HUES48 (cell line): ENCODE measurements around the gene TRDMT1.

ENCODE experiments used
- H3K27ac ChIP-seq: one replicate; pipeline ENCODE4 v1.7.0; 2013; ENCODE audit warnings: low read depth, low read length, inconsistent platforms
- H3K27me3 ChIP-seq: 2 replicates; pipeline ENCODE4 v1.6.1; 2013; ENCODE audit warnings: mild to moderate bottlenecking, low read length; ENCODE audit not compliant: control insufficient read depth, insufficient read depth
- H3K36me3 ChIP-seq: 2 replicates; pipeline ENCODE4 v1.6.1; 2013; ENCODE audit warnings: low read length; ENCODE audit not compliant: control insufficient read depth, insufficient read depth
- H3K4me1 ChIP-seq: 2 replicates; pipeline ENCODE4 v1.6.1; 2013; ENCODE audit warnings: mild to moderate bottlenecking, low read length; ENCODE audit not compliant: control insufficient read depth, insufficient read depth
- H3K4me3 ChIP-seq: 2 replicates; pipeline ENCODE4 v1.5.1; 2013; ENCODE audit warnings: mild to moderate bottlenecking, low read depth, low read length
- H3K9ac ChIP-seq: 2 replicates; pipeline ENCODE4 v1.6.1; 2013; ENCODE audit warnings: mild to moderate bottlenecking, low read depth, low read length, moderate library complexity
- H3K9me3 ChIP-seq: 2 replicates; pipeline ENCODE4 v1.6.1; 2013; ENCODE audit warnings: low read length; ENCODE audit not compliant: control insufficient read depth, insufficient read depth

The TRDMT1 gene

DNA sequence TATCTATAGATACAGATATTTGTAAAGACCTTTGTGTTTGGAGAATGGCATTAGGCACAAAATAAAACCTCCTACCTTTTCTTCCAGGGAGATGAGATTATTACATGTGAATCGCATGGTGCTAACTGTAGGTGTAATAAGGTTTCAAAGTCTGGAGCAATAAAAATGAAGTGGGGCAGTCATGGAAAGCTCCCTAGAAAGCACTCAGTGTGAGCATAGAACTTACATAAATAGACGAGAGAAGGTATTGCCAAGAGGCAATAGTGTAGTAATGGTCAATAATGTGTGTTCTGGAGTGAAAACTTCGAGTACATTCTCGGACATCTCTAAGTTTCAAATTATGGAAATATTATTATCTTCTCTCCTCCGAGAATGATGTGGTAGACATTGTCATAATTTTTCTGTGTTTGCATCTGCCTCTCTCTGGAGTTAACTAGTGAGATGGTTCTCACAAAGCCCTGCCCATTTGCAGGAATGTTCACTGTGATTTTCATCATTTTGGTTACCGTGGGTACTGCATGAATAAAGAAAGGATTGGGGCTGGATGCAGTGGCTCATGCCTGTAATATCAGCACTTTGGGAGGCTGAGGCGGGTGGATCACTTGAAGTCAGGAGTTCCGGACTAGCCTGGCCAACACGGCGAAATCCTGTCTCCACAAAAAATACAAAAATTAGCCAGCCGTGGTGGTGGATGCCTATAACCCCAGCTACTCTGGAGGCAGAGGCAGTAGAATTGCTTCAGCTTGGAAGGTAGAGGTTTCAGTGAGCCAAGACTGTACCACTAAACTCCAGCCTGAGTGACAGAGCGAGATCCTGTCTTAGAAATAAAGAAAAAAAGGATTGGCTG is 37.2 kb upstream of the TRDMT1 start:
- no peak overlapping the region for H3K9ac ChIP-seq
- peaks cover 3% of the 10 kb centered on the region; the same call in 1 of the 2 replicates for H3K9me3 ChIP-seq
- H3K4me3 ChIP-seq, result no peak overlapping the region
- peaks cover 43% of the 10 kb centered on the region for H3K36me3 ChIP-seq
- H3K27me3 ChIP-seq, result no peaks in the 10 kb centered on the region
- H3K27ac ChIP-seq, result no peak overlapping the region
- no peaks in the 10 kb centered on the region for H3K4me1 ChIP-seq

DNA sequence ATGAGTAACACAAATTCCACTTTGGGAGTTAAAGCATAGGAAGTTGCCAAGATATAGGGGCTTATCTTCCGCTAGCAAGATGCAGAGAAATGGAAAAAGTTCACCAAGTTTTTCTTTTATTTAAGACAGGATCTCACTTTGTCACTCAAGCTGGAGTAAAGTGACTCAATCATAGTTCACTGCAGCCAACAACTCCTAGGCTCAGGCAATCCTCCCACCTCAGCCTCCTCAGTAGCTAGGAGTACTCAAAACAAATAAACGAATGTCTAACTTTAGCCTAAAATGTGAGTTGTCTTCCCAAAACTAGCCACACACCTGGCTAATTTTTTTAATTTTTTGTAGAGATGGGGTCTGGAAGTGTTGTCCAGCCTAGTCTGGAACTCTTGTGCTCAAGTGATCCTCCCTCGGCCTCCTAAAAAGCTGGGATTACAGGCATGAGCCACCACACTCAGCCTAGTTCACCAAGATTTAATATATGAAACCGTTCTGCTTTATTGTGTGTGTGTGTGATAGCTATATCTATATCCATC is 36.5 kb upstream of the TRDMT1 start:
- Histone ChIP-seq H3K9ac (no peak overlapping the region), H3K4me1 (no peaks in the 10 kb centered on the region), H3K9me3 (peaks cover 3% of the 10 kb centered on the region; the same call in 1 of the 2 replicates), H3K4me3 (no peak overlapping the region), H3K36me3 (peaks cover 50% of the 10 kb centered on the region), H3K27me3 (no peaks in the 10 kb centered on the region), H3K27ac (no peak overlapping the region)

GRCh38 chr10:17237149-17237527 is 35.7 kb upstream of the TRDMT1 start:
- no peaks in the 10 kb centered on the region for H3K27me3 ChIP-seq
- H3K9ac ChIP-seq, result no peak overlapping the region
- peaks cover 59% of the 10 kb centered on the region for H3K36me3 ChIP-seq
- H3K9me3 ChIP-seq, result peaks cover 3% of the 10 kb centered on the region; the same call in 1 of the 2 replicates
- H3K4me3 ChIP-seq, result no peak overlapping the region
- H3K27ac ChIP-seq, result no peak overlapping the region
- H3K4me1 ChIP-seq, result no peaks in the 10 kb centered on the region

DNA sequence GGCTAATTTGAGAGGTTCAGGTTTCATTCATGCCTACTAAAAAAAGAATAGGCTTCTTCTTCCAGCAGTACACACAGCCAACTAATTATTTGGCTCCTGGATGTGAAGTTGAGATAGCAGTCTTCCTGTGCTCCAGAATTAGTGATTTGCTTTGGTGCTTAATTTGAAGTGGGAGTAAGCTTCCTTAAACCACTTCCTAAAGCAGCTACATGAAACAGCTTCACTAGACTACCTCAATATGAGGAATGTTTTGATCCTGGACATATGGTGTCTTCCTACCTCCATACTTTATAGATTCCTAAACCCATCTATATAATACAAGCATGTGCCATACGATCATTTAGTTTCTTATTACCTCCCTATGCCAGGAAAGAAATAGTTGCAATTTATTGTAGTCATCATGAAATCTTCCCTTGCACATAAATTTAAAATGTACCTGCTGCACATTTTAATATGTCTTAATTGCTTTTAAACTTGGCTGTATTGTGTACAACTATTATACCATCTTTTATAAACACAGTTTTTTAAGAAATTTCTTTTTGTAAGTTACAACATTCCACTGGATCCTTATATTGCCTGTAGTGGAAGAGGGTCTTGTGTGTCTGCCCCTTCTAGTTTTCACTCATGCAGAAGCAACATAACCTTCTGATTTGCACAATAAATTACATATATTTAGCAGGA is 35.1 kb upstream of the TRDMT1 start:
- H3K4me1 ChIP-seq, result no peaks in the 10 kb centered on the region
- H3K9ac ChIP-seq, result no peak overlapping the region
- H3K27me3 ChIP-seq, result no peaks in the 10 kb centered on the region
- H3K9me3 ChIP-seq, result no peaks in the 10 kb centered on the region
- H3K27ac ChIP-seq, result no peak overlapping the region
- peaks cover 64% of the 10 kb centered on the region for H3K36me3 ChIP-seq
- no peak overlapping the region for H3K4me3 ChIP-seq

GRCh38 chr10:17235136-17235535 is 33.7 kb upstream of the TRDMT1 start:
- Histone ChIP-seq H3K9me3 (no peaks in the 10 kb centered on the region), H3K4me1 (0 out of 2 replicates have a peak, but pooled peaks cover 3% of the 10 kb centered on the region), H3K27ac (no peak overlapping the region), H3K36me3 (peaks cover 72% of the 10 kb centered on the region), H3K9ac (no peak overlapping the region), H3K27me3 (no peaks in the 10 kb centered on the region), H3K4me3 (no peak overlapping the region)

DNA sequence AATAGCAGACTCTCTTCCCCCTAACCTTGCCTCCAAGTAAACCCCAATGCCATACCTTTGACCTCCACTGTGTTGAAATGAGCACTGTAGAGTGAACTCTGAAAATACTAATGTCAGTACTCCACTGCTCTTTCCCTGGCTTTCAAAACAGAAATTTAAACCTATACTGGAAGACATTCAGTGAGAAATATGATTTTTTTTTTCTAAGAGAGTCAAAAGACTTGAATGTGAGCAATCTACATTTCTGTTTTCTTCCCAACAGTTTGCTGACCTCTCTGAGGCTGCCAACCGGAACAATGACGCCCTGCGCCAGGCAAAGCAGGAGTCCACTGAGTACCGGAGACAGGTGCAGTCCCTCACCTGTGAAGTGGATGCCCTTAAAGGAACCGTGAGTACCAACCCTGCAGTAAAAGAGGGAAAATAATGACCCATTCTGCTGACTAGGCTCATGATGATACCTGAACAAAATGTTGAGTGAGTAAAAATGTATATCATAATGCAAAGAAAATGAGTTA is 33.0 kb upstream of the TRDMT1 start:
- Histone ChIP-seq H3K36me3 (peaks cover 72% of the 10 kb centered on the region), H3K9me3 (no peaks in the 10 kb centered on the region), H3K4me3 (no peak overlapping the region), H3K4me1 (0 out of 2 replicates have a peak, but pooled peaks cover 3% of the 10 kb centered on the region), H3K27me3 (peaks cover 2% of the 10 kb centered on the region; the same call in 1 of the 2 replicates), H3K27ac (no peak overlapping the region), H3K9ac (no peak overlapping the region)

DNA sequence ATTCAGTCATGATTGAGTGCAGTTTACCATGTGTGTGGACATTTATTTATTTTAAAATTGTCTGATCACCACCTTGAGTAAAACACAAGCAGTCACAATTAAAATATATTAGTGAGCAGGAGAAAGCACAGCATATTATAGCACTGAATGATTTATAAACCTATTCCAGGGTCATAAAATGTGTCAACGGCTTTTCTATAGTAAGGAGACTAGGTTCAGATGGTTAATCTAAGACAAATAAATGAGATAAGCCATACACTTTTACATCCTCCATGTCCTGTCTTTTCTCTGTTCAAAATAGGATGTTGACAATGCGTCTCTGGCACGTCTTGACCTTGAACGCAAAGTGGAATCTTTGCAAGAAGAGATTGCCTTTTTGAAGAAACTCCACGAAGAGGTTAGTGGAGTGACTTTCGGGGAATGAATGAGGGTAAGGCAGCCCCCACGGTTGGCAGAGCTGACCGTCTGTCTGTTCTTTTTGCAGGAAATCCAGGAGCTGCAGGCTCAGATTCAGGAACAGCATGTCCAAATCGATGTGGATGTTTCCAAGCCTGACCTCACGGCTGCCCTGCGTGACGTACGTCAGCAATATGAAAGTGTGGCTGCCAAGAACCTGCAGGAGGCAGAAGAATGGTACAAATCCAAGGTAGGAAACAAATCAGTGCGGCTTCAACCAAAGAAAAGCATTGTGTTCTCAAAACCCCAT is 32.0 kb upstream of the TRDMT1 start:
- 0 out of 2 replicates have a peak, but pooled peaks cover 3% of the 10 kb centered on the region for H3K4me1 ChIP-seq

GRCh38 chr10:17232276-17232960 is 30.9 kb upstream of the TRDMT1 start:
- Histone ChIP-seq H3K4me1 (peaks cover 8% of the 10 kb centered on the region), H3K9me3 (no peaks in the 10 kb centered on the region), H3K27ac (peak overlapping the region; percentile 56), H3K27me3 (peaks cover 14% of the 10 kb centered on the region), H3K4me3 (no peak overlapping the region; the same call in 1 of the 2 replicates), H3K9ac (peak overlapping the region; percentile 14; the same call in 1 of the 2 replicates), H3K36me3 (peaks cover 66% of the 10 kb centered on the region)

More for the DNA sequence above, 32.0 kb upstream of the TRDMT1 start:
- peaks cover 8% of the 10 kb centered on the region; the same call in 1 of the 2 replicates for H3K27me3 ChIP-seq
- peak overlapping the region; percentile 21 for H3K27ac ChIP-seq
- H3K36me3 ChIP-seq, result peaks cover 72% of the 10 kb centered on the region
- peak overlapping the region; percentile 55; the same call in 1 of the 2 replicates for H3K9ac ChIP-seq
- no peaks in the 10 kb centered on the region for H3K9me3 ChIP-seq
- no peak overlapping the region for H3K4me3 ChIP-seq

- peak overlapping the region; percentile 13; the same call in 1 of the 2 replicates for H3K9ac ChIP-seq
- H3K4me3 ChIP-seq, result peak overlapping the region; percentile 16; the same call in 1 of the 2 replicates
- H3K36me3 ChIP-seq, result peaks cover 60% of the 10 kb centered on the region
- peak overlapping the region; percentile 56 for H3K27ac ChIP-seq
- peaks cover 20% of the 10 kb centered on the region for H3K27me3 ChIP-seq
- peaks cover 14% of the 10 kb centered on the region for H3K4me1 ChIP-seq
- H3K9me3 ChIP-seq, result no peaks in the 10 kb centered on the region
Observed at GRCh38 chr10:17231788-17232187, 30.3 kb upstream of the TRDMT1 start.
